GM18868 (cell line): Measurements from ENCODE around the gene SCO1.
"Not testable (repeated sequence)": the region's sequence is repeated elsewhere in the genome, so short reads cannot be mapped to it uniquely, and the experiment has no call there.

ENCODE experiments used
- ATAC-seq: cut with Tn5 transposase; IDR thresholded peaks from one replicate; pipeline ENCODE4 v1.9.1; 2021; ENCODE audit warnings: mild to moderate bottlenecking, moderate library complexity; ENCODE audit not compliant: unreplicated experiment

The SCO1 gene

DNA sequence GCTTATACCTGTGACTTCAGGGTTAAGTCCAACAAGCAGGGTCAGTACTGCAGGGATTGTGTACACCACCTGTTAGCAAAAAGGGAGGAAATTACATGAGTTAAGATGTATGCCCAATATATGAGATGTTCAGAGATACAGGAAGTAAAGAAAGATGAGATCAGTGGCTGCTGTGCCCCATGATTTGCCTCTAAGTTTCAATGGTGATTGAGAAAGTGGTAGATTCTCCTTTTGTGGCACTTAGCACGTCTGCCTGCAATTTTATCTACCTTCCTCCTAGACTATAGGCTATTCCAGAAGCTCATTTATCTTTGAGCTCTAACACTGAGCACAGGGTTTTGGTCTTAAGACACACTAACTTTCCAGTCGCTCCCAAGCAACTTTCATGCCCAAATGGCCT lies 28.9 kb upstream of the SCO1 start:
- ATAC-seq, result no peak

DNA sequence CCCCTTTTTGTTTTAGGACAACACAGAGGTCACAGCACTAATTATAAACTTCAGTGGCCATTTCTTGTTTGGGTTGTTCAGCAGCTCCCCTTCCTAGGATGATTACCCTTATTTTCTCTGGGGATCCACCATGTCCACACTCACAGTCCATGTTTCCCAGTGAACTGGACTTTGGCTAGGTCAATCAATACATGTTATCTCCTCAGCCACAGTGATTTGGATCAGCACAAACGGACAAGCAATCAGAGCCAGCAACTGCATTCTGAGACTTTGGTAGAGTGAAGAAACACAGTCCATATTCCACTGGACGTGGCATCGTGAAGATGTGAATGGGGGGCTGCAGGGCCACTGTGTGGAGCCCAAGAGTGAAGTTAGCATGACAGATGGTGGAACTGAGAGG lies 27.9 kb upstream of the SCO1 start:
- no peak for ATAC-seq

DNA sequence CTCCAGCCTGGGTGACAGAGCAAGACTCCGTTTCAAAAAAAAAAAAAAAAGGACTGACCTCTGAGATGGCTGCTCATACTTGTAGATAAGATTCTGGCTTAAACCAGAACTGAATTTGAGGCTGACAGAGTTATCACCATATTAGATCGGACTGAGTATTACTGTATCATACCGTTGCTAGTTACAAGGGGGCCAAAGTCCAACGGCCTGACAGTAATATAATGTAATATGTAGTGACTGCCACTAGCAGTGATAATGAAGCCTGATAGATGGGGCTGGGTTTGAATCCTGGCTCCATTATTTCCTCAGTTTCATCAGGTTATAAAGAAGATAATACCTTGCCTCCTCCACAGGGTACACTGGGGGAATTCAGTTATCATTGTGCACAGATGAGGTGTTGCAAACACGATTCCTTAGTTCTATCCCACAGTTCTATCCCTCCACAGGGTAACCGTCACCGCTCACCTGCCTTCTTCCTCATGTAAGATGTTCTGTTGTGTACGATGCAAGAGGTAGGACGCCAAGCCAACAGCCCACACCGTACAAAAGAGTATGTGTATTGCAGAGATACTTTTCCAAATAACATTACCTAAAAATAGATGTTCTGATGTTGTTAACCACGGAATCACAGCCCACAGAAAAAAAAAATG lies 27.3 kb upstream of the SCO1 start:
- ATAC-seq, result no peak

DNA sequence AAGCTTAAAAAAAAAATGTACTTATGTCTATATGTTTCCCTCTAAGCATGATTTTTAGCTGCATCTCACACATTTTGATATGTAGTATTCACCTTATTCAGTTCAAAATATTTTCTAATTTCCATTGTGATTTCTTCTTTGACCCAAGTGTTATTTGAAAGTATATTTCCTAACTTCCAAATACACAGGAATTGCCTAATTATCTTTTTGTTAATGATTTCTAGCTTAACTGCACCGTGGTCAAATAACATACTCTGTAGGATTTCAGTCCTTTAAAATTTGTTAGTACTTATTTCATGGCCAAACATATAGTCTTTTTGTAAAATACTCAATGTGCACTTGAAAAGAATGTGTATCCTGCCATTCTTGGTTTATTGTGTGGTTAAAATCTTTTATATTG lies 21.2 kb upstream of the SCO1 start:
- no peak for ATAC-seq

DNA sequence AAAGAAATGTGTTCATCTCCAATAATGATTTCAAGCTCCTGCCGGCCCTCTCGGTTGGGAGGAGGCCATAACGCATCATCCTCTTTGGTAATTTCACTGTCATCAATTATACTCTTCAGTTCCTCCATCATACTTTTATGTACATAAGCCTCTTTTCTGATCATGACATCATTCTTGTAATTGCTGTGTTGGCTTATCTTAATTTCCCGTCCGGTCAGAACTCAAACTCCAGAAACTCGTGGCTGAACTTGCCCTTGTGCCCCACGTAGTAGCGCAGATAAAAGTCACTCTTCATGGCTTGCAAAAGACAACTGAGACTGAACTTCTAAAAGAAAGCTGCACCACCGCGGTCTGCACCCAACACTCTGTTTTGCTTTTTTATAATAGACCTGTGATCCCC lies 18.9 kb upstream of the SCO1 start:
- no peak for ATAC-seq

DNA sequence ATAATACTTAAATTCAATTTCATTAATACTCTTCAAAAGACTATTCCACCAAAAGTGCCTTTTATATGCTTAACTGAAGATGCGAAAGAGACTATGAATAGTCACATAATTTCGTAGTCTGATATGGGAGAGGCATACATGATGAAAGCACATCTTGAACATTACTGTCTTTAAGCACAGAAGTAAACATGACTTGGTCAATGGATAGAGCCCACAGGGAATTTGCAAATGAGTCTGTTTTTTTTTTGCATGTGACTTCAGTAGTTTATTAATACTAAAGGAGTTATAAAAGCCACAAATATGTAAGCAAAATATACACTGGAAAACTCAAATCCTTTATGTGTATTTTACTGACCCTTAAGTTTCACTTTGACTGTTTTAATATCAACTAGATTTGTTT lies 16.0 kb upstream of the SCO1 start:
- no peak for ATAC-seq

DNA sequence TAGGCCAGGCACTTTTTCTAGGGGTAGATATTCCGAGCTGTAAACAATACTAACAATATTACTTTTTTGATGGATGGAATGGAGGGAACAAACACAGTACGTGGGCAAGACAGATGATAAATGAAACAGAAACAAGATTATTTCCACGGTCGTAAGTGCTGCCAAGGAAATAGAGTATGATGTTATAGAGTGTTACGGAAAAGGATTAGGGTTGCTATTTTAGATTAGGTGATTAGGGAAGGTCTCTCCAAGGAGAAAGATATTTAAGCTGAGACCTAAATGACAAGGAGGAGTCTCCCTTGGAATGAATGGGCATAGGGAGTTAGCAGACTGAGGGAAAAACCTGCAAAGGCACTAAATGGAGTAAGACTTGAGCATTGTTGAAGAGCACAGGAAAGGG lies 8.4 kb upstream of the SCO1 start:
- ATAC-seq, result no peak

DNA sequence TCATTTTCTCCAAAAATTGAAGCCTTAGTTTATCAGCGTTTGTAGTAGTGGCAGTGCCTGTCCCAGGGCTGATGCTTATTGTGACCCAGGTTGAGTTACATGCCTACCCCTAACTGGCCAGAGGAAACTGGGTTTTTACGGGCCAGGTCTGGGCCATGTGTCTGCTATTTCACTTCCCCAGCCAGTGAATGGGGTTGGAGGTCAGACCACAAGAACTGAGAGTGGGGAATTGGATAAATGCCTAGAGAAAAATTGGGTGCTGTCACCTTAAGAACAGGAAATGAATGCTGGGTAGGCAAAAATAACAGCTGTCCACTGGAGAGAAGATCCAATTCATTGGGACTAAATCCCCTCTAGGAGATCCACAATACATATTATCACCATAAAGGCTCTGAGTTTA lies 5.2 kb upstream of the SCO1 start:
- ATAC-seq, result no peak

DNA sequence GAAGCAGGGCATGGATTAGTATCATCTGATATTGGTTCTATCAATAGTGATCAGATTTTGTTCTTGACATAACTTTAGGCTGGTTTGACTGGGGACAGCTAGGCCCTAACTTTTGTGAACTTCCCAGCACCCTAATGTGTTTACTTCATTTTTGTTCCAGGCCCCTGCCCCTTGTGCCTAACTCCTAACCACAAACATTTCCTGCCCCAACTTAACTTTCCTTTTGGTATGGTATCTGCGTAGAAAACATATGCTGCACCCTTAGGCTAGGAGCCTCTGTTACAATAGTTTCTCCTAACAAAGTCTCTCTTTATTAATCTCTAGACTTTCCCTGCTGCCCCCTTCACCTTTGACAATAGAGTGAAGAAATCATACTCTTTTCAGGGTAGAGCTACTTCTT lies 2.5 kb upstream of the SCO1 start:
- no peak for ATAC-seq

DNA sequence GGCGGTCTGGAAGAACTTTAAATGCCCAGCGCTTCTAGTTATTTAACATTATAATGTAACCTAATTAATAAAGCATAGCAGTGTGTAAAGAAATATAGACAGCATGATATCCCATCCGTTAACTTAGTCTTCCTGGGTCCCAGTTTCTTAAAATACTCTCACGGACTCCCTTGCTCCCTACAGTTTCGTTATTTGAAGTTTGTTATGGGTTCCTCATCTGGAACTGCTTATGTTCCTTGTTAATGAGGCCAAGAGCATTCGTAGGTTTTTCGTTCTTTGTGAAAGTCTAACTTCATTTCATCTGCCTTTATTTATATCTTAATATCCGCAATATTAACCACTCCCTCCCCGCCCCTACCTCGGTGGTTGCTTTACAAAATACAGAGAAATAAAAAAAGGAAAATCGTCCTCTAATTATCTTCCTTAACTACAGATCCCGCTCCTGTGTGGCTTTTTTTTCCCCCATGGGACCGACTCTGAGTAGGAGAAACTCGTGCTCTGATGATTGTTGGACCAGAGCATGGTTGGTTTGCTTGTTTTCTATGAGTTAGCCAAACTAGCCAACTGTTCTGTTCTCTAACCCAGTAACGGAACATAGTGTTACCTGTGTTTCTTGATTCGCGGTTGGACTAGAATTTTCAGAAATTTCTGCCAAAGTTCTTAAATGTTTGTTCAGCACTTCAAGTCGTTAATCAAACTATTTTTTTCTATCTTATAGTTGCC lies 924 bp upstream of the SCO1 start:
- no peak for ATAC-seq

DNA sequence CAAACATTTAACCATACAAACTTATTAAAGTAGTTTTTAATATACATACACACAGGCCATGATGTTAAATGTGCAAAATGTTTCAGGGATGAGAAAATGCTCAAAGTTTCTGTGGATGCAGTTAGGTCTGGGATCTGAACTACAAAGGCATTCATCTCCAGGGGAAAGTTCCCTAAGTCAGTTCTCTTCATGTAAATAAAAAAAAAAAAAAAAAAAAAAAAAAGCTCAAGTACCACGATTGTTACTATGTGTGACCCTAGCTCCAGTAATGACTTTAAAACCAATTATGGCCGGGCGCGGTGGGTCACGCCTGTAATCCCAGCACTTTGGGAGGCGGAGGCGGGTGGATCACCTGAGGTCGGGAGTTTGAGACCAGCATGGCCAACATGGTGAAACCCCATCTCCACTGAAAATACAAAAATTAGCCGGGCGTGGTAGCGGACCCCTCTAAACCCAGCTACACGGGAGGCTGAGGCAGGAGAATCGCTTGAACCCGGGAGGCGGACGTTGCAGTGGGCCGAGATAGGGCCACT lies 1.4 kb downstream of the SCO1 start:
- not testable (repeated sequence) for ATAC-seq

DNA sequence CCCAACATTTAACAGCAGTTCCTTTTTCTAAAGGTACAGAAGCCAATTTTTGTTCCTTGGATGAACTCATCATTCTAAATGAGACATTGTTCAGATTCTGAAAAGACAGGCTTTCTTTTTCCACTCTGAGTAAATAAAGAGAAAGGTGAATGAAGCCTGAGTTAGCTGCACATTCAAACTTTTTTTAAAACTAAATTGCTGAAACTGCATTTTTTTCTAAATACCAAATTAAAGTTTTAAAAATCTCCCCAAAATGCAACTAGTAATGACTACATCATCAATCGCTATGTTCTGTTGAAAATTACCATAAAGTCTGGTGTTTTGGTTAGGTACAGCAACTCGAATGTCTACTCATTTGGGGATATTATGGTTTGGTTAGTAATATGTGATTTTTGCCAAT lies 9.8 kb downstream of the SCO1 start:
- ATAC-seq, result no peak

DNA sequence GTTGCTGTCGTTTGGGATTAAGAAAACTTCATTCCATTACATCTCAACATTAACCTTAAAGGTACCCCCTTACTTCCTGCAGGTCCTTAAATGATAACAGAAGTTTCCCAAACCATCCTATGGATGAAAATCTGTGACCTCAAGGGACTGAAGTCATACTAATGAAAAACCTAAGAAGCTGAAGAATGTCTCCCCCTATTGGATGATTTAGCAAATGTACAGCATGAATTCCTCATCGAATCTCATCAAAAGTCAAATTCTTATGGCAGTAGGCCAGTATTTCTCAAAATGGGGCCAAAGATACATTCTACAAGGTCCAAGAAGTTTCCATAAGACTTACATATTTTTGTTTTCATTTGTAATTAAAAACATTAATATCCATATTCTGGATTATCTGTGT lies 13.5 kb downstream of the SCO1 start:
- ATAC-seq, result no peak

DNA sequence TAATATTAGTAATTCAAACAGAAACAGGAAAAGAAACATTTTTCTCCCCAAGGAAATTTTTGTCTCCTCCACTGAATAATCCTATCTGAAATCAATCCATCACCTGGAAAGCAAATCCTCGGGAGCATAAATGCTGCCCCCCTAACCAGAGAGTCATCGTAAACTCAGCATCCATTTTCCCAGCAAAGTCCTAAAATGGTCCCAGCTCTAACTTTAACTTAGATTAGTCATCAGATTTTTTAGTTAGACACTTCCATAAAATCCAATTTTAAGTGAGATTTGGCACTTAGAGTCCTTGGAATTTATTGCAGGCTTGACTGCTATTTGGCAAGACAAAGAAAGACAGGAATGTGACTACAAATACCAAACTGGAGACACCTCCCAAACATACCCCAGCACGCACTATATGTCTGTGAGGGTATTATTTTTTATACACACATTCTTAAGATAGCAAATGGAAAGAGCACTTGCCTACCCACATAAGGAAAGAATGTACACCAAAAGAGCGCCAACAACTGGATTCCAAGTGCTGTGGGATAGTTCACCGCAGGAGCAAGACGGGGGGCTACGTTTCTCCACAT lies 15.4 kb downstream of the SCO1 start:
- ATAC-seq, result no peak

DNA sequence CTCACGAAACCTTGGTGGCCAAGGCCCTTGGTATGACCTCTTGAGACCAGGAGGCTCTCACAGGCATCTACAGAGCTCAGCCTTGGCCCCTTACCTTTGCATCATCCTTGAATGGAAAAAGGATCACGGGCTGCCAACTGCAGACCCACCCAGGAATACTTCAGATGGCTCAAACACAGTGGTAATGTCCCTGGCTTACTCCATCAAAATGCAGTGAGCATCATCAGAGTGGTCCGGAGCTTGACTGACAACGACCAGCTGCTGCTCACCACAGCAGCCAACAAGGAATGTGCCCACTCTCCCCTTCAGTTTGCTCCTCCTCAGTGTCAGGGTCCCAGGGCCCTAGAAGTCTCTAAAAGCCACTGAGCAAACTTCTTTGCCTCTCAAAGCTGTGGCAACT lies 22.6 kb downstream of the SCO1 start:
- no peak for ATAC-seq

DNA sequence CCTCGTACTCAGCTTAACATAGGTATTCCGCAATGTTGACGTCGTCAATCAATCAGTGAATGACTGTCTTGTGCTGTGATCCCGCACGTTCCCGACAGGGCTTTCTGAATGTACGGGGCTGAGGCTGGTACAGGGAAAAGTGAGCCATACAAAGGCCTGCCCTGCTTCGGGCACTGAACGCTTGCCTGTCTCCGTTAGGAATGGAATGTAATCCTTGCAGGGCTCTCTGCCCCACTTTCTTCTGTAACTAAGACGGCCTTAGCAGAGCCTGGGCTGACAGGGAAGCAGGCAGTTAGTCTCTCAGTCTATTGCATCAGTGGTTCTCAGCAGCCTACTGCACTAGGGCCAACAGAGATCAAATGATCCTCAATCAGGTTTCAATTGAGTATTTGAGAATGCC lies 24.0 kb downstream of the SCO1 start:
- no peak for ATAC-seq

DNA sequence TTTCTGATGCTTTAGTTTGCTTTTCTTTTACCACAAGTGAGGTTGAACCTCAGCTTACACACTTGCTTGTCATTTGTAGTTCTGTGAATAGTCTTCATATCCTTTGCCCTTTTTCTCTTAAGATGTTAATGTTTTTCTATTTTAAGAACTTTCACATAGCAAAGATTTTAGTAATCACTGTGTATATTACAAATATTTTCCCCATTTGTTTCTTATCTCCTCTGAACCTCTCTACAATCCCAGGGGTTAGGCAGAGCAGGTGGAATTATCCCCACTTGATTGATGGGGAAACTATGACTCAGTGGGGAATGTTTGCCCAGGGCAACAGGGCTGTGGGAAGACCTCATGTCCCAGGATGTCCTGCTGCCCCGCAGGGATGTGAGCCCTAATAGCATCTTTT lies 28.6 kb downstream of the SCO1 start:
- ATAC-seq, result no peak

DNA sequence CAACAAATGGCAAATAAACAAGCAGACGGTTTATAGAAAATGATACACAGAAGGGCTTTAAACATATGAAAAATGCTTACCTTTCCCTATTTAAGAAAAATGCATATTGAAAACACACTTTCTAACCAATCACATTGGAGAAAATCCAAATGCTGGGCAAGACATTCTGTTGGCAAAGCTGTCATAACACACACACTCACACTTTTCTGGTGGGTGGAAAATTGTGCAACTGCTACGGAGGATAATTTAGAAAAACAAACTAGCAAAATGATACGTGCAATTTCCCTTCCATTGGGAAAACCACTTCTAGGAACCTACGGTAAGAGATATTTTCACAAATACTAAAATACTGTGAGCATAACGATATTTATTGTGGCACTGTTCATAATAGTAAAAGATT lies 30.4 kb downstream of the SCO1 start:
- no peak for ATAC-seq

DNA sequence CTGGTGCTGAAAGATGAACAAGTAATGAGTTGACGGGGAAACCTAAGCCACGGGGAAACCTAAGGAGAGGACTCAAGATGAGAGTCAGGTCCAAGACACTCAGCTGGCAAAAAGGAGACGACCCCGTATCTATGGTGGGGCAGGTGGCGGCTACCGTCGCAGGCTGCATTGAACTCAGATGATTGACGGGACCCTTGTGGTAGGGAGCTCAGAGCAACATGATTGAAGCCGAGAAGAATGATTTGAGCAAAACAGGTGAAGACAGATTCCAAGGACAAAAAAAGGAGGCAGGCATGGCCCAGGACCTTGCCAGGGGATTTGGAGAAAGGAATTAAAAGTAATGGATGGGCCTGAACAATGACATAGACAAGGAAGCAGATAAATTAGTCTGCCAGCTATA lies 32.8 kb downstream of the SCO1 start:
- ATAC-seq, result no peak

DNA sequence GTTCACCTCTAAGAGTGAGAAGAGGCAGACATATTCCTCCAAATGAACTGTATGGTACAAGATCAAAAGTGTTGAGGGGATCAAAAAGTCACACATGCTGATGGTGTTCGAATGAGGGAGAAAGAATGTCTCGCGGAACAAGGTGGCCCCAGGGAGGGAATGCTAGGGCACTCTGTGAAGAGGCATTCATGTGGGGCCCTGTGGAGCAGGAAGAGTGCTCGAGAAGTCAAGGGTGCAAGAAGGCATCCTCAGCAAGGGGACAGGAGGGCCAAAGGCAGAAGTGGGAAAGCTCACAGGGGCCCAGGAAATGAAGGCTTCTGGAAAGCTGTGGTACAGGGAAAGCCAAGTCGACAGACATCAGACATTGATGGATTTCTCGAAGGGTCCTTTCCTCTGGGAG lies 34.1 kb downstream of the SCO1 start:
- no peak for ATAC-seq

DNA sequence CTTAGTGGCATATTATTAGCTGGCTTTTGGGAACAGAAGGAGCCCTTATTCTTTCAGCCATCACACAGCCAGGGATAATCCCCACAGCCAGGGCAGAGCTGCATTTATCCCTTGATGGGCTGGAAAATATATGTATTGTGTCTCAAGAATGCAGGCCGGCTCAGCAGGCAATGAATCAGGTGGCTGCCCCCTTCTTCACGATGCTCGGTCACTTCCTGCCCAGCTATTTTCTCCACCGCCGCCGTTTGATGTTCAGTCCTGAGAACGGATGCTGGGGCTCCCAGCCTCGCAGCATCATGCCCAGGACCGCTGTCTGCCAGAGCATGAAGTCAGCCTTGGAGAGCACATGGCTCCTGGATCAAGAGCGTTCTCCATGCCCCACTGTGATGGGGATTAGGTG lies 35.9 kb downstream of the SCO1 start:
- ATAC-seq, result no peak

DNA sequence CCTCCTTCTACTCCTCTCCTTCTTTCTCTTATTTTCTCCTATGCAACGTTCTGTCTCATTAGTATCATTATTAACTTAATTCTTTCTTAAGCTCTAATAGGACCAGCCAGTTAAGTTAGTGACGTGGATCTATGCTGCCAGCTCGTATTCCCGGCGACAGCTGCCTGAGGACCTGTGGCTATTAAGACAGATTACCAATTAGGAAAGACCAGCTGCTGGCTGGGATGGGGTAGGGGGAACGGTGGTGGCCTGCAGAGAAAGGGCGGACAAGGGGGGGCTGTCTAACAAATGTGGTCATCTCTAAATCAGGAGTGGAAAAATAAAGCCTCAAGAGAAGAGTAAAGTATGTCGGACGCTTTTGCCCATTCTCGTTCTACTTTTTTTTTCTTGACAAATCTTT lies 39.5 kb downstream of the SCO1 start:
- ATAC-seq, result no peak
